ENCODE measurements around the gene SUCNR1. TPM values are rescaled to one million over a fixed set of nuclear protein-coding genes. Genes with fewer than 3 reads are reported as not detected.
"Not testable (repeated sequence)": the region's sequence is repeated elsewhere in the genome, so short reads cannot be mapped to it uniquely, and the experiment has no call there.

The SUCNR1 gene
- total RNA-seq, 4 donors from 2014 or later, result 0.19 to 0.38 TPM; not detected in 2

DNA sequence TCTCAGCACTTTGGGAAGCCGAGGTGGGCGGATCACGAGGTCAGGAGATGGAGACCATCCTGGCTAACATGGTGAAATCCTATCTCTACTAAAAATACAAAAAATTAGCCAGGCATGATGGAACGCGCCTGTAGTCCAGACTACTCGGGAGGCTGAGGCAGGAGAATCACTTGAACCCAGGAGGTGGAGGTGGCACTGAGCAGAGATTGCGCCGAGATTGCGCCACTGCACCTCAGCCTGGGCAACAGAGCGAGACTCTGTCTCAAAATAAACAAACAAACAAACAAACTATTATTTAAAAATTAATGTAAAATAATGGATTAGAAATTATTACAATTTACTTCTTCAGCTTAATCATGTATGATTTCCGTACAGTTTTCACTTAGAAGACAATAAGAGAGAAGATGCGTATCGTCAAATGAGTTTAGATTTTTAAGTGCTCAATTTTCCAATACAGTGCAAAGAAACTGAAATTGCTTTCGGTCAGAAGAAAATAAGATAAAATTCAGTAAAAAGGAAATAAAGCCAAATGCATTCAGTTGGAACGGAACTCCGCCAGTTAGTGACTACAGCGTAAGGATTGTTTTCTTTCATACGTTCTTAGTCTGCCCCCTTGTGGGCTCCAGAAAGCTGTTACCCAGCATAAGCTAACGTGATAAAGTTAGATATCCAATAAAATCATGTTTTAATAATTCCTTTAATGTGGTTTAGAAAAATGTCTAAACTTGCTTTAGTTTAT, 34.7 kb upstream of the SUCNR1 start:
- TF ChIP-seq, protein P1, sequence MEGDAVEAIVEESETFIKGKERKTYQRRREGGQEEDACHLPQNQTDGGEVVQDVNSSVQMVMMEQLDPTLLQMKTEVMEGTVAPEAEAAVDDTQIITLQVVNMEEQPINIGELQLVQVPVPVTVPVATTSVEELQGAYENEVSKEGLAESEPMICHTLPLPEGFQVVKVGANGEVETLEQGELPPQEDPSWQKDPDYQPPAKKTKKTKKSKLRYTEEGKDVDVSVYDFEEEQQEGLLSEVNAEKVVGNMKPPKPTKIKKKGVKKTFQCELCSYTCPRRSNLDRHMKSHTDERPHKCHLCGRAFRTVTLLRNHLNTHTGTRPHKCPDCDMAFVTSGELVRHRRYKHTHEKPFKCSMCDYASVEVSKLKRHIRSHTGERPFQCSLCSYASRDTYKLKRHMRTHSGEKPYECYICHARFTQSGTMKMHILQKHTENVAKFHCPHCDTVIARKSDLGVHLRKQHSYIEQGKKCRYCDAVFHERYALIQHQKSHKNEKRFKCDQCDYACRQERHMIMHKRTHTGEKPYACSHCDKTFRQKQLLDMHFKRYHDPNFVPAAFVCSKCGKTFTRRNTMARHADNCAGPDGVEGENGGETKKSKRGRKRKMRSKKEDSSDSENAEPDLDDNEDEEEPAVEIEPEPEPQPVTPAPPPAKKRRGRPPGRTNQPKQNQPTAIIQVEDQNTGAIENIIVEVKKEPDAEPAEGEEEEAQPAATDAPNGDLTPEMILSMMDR (IDR thresholded peaks at IDR 0.05), result peak; percentile 13 to 91 (median 84)
- no peak for TF ChIP-seq POLR2A (IDR thresholded peaks at IDR 0.05)
- no peak for DNase-seq
- Histone ChIP-seq H3K36me3 (no peaks in the 10 kb centered on the region), H3K27me3 (no peaks in the 10 kb centered on the region), H3K9me3 (no peaks in the 10 kb centered on the region), H3K4me1 (peaks cover 0 to 35% (median 11%) of the 10 kb centered on the region in 3 donors), H3K27ac (no peak overlapping the region), H3K4me3 (peak overlapping the region in 3 of 4 donors; percentile 11 to 49 (median 30))
- WGBS, 2 donors, result 51 to 52% methylated on average over 19 of the region's 19 CpGs
- intact Hi-C loops (cut with DNase I), result loop anchor here (5.0 kb wide), 1 partner anchor 396 kb away; no protein-coding TSS in a partner anchor

DNA sequence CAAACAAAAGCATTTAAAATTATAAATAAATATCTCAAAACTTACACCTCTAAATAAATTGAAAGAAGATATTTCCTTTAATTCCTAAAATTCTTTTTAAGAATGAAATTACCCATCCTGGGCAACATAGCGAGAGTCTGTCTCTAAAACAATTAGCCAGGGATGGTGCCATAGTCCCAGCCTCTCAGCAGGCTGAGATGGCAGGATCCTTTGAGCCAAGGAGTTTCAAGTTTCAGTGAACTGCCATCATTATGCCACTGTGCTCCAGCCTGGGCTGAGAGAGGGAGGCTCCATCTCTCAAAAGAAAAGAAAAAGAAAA, 34.2 kb upstream of the SUCNR1 start:
- Histone ChIP-seq H3K4me3 (no peak overlapping the region), H3K36me3 (no peaks in the 10 kb centered on the region), H3K4me1 (peaks cover 0 to 35% (median 11%) of the 10 kb centered on the region in 3 donors), H3K27ac (no peak overlapping the region), H3K27me3 (no peaks in the 10 kb centered on the region), H3K9me3 (no peaks in the 10 kb centered on the region)
- intact Hi-C loops (cut with DNase I), result loop anchor here (5.0 kb wide), 1 partner anchor 397 kb away; no protein-coding TSS in a partner anchor
- 69 to 85% methylated on average over 1 of the region's 1 CpG for WGBS, 2 donors
- TF ChIP-seq, protein P1 (IDR thresholded peaks at IDR 0.05), result no peak
- no peak for TF ChIP-seq POLR2A (IDR thresholded peaks at IDR 0.05)
- no peak for DNase-seq

DNA sequence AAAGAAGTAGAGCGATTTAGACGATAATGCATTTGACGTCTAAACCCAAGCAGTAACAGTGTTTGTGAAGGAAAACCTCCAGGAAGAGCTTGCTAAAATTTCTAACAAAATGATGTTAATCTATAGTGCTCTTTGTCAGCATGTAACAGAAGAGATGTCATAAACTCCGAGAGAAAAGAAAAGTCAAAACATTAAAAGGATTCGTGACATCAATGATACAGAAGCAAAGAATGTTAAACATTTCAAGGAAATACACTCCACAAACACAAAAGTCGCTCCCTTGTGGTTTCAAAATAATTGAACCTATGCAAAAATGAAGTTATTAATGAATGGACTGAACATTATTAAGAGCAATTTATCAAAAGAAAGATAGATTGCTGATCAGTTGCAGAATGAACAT, 31.6 kb upstream of the SUCNR1 start:
- Histone ChIP-seq H3K27ac (no peak overlapping the region), H3K9me3 (no peaks in the 10 kb centered on the region), H3K27me3 (no peaks in the 10 kb centered on the region), H3K4me3 (no peak overlapping the region), H3K36me3 (no peaks in the 10 kb centered on the region), H3K4me1 (peaks cover 0 to 22% (median 2%) of the 10 kb centered on the region in 3 donors)
- no peak for DNase-seq
- no peak for TF ChIP-seq POLR2A (IDR thresholded peaks at IDR 0.05)
- TF ChIP-seq, protein P1 (IDR thresholded peaks at IDR 0.05), result no peak
- intact Hi-C loops (cut with DNase I), result no loop called here
- 79 to 88% methylated on average over 6 of the region's 6 CpGs for WGBS, 2 donors

DNA sequence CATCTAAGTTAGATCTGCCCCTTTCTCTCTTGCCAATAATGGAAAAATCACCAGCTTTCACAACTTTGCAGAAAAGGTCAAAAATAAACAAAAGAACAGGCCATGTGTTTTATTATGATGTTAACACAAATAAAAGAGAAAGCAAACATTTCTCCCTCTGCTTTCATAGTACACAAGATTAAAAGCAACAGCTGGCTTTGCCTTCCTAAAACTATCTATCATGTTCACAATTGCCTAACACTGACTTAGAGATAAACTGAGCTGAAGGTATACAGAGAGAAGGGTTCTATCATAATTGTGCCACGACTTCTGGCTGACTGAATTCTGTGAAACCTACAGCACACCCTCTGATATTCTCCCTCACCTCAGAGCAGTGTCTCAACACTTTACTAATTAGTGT, 30.2 kb upstream of the SUCNR1 start:
- H3K27ac ChIP-seq, result no peak overlapping the region
- H3K4me3 ChIP-seq, result no peak overlapping the region
- intact Hi-C loops (cut with DNase I), result no loop called here
- DNase-seq, result no peak
- H3K36me3 ChIP-seq, result no peaks in the 10 kb centered on the region
- TF ChIP-seq, protein P1 (IDR thresholded peaks at IDR 0.05), result no peak
- TF ChIP-seq POLR2A (IDR thresholded peaks at IDR 0.05), result no peak
- H3K9me3 ChIP-seq, result no peaks in the 10 kb centered on the region
- no peaks in the 10 kb centered on the region for H3K27me3 ChIP-seq
- H3K4me1 ChIP-seq, result peaks cover 0 to 8% (median 0%) of the 10 kb centered on the region in 3 donors
- 30 to 32% methylated on average over 1 of the region's 1 CpG for WGBS, 2 donors

DNA sequence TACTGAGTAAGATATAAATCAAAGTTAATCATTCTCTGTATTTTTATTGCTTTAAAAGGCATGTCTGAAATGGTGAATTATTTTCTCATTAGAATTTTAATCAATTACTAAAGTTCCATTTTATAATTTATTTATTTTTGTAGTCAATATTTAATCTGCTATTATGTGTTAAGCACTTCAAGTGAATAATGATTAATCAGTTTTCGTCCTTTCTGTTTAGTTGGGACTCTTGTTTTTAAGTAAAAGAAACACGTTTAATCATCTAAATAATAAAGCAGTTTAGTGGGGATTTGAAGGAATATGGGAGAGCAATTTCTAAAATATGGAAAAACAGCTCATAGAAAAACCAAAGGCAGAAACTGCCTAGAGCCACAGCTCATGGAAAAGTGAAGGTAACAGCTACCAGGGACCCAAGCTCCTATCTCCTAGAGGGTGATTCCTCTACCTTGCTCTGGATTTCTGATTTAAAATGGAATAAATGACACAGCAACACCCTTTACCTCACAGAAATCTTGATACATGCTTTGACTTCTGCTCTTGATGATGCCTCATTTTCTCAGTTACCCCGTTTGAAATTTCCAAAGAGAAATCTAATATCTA, 28.0 kb upstream of the SUCNR1 start:
- no peak for TF ChIP-seq POLR2A (IDR thresholded peaks at IDR 0.05)
- TF ChIP-seq, protein P1 (IDR thresholded peaks at IDR 0.05), result no peak
- H3K27me3 ChIP-seq, result no peaks in the 10 kb centered on the region
- no peaks in the 10 kb centered on the region for H3K4me1 ChIP-seq
- intact Hi-C loops (cut with DNase I), result no loop called here
- 61 to 84% methylated on average over 3 of the region's 3 CpGs for WGBS, 2 donors
- H3K27ac ChIP-seq, result no peak overlapping the region
- DNase-seq, result no peak
- H3K36me3 ChIP-seq, result no peaks in the 10 kb centered on the region
- H3K9me3 ChIP-seq, result peaks cover 0 to 4% (median 0%) of the 10 kb centered on the region in 3 donors
- H3K4me3 ChIP-seq, result no peak overlapping the region

DNA sequence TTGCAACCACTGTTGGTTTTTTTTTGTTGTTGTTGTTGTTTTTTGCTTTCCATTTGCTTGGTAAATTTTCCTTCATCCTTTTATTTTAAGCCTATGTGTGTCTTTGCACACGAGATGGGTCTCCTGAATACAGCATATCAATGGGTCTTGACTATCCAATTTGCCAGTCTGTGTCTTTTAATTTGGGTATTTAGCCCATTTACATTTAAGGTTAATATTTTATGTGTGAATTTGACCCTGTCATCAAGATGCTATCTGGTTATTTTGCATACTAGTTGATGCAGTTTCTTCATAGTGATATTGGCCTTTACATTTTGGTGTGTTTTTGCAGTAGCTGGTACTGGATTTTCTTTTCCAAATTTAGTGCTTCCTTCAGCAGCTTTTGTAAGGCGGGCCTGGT, 23.4 kb upstream of the SUCNR1 start:
- H3K27me3 ChIP-seq; H3K4me1 ChIP-seq; H3K9me3 ChIP-seq; H3K36me3 ChIP-seq; H3K4me3 ChIP-seq; intact Hi-C loops (cut with DNase I); H3K27ac ChIP-seq; DNase-seq: not testable (repeated sequence)
- 86 to 94% methylated on average over 2 of the region's 2 CpGs for WGBS, 2 donors
